UCSD-AML1 (cell line): ENCODE data around the gene MYH14.
"Not testable (repeated sequence)": the region's sequence is repeated elsewhere in the genome, so short reads cannot be mapped to it uniquely, and the experiment has no call there.

ENCODE experiments used
- DNase-seq: peaks from one replicate; lab custom pipeline; 2025; ENCODE audit not compliant: unreplicated experiment; lab: John Stamatoyannopoulos, UW

MYH14 gene

DNA sequence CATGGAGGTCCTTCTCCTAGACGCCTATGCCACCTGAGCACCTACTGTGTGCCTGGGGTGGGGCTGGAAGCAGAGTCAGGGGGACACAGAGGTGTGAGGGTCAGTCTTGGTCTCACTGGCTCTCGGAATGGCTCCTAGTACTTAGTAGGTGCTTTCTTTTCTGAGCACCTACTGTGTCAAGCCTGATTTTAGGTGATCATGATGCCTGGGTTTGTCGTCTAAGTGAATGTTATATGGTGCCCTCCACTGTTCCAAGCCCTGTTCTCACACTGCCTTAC lies 20.0 kb downstream of the MYH14 start:
- no peak for DNase-seq

DNA sequence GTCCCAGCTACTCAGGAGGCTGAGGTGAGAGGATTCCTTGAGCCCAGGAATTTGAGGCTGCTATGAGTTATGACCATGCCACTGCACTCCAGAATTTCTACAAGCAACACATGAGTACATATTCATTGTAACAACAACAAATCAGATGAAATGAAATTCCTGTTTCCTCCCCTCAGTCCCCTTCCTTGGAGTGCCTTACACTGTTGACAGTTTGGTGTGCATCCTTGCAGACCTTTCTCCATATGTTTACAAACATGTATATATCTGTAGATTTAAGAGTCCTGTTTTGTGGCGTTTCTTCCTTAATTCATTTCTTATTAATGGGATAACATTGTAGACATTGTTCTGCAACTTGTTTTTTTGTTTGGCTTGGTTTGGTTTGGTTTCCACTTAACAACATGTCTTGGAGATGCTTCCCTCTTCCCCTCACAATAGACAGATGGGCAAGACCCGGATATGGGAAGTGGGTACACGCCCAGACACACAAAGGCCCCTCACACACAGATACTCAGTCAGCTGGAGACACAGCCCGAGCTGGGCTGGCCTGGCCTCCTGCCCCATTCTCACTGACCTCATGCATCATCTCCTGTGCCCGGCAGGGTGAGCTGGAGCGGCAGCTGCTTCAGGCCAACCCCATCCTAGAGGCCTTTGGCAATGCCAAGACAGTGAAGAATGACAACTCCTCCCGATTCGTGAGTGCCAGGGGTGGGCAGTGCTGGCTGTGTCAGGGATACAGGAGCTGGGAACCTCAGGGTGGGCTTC lies 21.7 kb downstream of the MYH14 start:
- no peak for DNase-seq

DNA sequence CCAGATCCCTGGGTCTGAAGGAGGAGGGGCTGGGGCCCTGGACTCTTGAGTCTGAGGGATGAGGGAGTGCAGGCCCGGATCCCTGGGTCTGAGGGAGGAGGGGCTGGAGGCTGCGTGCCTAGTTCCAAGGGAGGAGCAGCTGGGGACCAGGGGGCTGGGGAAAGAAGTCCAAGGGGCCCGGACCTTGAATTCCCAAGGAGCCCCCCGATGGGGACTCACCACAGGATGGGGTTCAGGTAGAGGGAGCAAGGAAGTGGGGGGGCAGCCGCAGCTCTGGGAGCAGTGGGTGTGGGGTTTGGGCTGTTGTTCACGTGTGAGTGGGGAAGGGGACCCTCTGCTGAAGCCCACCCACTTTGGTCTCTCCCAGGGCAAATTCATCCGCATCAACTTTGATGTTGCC lies 23.1 kb downstream of the MYH14 start:
- no peak for DNase-seq

DNA sequence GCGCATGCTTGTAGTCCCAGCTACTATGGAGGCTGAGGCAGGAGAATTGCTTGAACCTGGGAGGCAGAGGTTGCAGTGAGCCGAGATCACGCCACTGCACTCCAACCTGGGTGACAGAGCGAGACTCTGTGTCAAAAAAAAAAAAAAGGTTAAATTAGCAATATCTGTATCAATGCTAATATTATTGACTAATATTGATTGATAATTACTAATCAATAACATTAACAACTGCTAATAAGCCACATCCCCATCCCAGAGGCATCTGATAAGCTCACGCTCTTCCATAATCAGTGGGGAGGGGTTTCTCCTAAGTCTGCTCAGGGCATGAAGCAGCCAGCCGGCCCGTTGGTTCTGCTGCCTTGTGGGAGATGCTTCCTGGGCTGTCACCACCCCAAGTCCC lies 24.7 kb downstream of the MYH14 start:
- DNase-seq: not testable (repeated sequence)

DNA sequence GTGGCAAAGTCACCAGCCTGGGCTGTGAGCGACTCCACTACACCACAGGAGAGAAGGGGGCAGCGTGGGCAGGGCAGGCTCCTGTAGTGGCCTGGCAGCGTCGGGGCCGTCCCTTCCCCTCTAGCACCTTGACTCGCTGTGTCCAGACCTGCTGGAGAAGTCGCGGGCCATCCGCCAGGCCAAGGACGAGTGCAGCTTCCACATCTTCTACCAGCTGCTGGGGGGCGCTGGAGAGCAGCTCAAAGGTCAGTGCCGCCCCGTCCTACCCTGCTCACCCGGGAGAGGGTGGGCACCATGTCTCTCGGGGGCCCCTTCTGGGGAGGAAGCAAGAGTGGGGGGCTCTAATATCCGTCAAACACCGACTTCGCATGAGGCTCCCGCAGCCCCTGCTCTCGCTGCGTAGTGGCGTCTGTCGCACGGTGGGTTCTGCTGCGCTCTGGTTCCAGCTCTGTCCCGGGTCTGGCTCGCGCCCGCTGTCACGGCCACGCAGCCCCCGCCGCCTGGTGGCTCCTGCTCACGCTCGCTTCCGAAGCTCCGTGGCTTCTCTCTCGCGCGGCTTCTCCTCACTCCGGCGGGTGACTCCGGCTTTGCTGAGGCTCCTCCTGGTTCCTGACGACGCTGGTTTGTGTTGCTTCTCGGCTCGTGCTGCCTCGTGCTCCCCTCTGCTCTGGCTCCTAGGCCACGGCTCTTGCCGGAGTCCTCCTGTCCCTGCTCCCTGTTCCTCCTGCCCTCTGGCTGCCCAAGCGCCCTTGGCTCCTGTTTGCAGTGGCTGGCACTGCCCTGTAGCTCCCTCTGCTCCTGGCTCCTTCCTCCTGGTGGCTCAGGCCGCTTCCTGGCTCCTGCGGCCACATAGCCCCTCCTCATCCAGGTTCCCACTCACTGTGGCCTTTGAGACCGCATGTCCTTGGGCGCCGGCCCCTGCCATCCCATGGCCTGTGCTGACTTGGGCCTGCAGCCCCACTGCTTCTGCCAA lies 27.2 kb downstream of the MYH14 start:
- no peak for DNase-seq

DNA sequence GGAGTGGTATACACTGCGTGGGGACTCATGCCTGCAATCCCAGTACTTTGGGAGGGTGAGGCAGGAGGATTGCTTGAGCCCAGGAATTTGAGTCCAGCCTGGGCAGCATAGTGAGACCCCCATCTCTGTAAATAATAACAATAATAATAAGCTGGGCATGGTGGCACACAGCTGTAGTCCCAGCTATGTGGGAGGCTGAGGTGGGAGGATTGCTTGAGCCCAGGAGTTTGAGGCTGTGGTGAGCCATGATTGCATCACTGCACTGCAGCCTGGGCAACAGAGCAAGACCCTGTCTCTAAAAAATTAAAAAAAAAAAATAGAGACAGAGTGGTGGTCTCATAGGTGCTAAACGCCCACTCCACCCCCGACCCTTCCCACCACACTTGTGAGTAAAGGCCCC lies 28.0 kb downstream of the MYH14 start:
- DNase-seq: not testable (repeated sequence)

DNA sequence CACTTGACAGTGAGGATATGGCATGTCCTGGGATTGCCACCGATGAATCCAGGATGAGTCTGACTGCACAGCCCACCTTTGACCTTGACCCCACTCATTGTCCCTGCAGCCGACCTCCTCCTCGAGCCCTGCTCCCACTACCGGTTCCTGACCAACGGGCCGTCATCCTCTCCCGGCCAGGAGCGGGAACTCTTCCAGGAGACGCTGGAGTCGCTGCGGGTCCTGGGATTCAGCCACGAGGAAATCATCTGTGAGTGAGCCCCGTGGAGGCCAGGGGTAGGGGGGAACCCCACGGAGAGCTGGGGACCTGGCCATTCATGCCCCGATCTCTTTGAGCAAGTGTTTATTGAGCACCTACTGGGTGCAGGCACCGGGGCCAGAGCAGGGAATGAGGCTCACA lies 28.4 kb downstream of the MYH14 start:
- no peak for DNase-seq

DNA sequence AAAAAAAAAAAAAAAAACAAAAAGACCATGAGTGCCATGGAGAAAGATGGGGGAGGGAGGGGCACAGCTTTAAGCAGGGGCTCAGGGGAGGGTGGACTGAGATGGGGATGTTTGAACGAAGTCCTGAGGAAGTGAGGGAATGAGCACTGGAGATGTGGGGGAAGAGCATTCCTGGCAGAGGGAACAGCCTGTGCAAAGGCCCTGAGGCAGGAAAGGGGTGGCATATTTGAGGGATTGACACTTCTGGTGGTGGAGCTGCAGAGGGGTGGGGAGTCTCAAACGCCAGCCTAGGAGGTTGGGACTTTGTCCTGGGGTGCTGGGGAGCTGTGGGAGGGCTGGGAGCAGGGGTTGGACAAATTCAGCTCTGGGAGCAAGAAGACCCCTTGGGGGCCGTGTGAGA lies 29.2 kb downstream of the MYH14 start:
- no peak for DNase-seq

DNA sequence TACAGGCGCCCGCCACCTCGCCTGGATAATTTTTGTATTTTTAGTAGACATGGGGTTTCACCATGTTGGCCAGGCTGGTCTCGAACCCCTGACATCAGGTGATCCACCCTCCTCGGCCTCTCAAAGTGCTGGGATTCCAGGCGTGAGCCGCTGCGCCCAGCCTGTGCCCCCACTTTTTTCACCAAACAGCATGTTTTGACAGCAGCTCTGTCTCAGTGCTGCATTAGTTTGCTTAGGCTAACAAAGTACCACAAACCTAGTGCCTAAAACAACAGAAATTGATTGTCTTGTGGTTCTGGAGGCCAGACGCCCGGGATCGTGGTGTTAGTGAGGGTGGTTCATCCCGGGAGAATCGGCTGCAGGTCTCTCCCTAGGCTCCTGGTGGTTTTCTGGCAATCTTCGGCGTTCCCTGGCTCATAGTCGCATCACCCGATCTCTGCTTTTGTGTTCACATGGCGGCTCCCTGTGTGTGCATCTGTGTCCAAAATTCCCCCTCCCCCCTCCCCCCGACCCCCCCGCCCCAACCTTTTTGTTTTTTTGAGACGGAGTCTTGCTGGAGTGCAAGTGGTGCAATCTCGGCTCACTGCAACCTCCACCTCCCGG lies 30.0 kb downstream of the MYH14 start:
- no peak for DNase-seq

DNA sequence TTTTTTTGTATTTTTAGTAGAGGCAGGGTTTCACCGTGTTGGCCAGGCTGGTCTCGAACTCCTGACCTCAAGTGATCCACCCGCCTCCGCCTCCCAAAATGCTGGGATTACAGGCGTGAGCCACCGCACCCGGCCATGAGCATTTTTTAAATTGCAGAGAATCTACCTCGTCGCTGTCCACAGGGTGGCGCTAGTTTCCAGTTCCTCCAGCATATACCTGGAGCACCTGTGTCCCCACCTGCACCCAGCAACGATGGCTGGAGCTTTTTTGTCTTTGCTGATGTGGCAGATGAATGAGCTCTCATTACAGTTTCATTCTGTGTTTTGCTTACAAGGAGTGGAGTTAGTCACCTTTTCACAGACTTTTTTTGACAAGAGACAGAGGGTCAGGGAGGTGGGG lies 34.1 kb downstream of the MYH14 start:
- not testable (repeated sequence) for DNase-seq

DNA sequence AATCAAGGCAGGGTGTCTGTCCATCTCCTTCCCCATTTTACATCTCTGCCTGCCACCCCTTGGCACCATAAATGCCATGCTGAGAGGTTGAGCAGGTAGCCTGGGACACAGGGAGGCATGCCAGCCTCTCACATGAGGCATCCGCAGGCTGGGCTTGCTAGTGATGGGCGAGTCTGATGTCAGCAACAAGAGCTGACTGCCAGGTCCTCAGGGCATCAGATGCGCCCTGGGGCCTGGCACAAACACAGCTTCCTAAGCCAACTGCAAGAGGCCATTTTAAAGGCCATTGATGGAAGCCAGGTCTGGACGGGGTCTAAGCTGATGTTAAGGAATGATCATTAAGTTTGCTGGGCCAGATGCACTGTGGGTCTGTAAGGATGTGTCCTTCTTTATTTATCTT lies 34.6 kb downstream of the MYH14 start:
- no peak for DNase-seq

DNA sequence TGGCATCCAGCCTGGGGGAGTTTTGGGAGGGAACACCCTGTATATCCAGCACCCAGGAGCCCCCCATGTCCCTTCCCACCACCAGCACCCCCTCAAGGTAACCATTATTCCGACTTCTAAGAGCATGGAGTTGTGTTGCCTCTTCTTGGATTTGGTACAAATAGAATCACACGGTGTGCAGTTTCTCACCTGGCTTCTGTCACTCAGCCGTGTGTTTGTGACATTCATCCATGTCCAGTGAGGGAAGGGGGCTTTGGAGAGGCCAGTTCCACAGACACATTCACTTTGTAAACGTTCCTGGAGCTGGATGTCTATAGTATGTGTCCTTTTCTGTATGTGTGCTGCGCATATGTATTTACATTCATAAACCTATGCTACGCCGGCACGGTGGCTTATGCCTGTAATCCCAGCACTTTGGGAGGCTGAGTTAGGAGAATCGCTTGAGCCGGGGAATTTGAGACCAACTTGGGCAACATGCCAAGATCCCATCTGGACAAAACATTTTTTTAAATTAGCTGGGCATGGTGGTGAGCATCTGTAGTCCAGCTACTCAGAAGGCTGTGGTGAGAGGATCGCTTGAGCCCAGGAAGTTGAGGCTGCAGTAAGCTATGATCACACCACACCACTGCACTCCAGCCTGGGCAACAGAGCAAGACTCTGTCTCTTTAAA lies 36.6 kb downstream of the MYH14 start:
- no peak for DNase-seq

DNA sequence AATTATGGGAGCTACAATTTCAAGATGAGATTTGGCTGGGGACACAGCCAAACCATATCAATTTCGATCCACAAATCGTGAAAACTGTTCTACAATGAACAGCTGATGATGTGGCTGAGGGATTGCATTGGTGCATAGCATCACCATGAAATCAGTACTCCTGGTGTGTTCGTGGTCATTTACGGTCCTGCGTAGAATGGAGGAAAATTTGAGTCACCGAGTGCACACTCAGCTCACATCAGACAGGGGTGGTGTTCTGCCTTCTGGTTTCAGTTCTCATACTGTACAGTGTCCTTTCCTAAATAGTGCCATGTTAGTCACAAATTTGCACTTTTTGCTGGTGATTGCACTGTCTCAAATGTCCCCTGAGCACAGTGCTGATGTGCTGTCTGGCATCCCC lies 39.2 kb downstream of the MYH14 start:
- DNase-seq: no peak

DNA sequence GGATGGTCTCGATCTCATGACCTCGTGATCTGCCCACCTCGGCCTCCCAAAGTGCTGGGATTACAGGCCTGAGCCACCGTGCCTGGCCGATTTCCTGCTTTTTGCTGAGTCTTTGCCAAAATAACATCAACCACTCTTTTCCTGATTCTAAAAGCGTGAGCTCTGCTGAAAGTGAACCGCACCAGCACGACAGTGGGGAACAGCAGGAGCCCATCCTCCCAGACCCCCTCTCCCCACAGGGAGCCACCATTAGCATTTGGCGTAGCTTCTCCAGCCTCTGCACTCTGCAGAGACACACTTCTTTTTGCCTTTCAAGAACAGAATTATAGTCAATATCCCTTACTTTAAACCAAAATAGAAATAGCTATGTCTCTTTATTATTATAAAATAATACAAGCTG lies 41.3 kb downstream of the MYH14 start:
- DNase-seq: no peak

DNA sequence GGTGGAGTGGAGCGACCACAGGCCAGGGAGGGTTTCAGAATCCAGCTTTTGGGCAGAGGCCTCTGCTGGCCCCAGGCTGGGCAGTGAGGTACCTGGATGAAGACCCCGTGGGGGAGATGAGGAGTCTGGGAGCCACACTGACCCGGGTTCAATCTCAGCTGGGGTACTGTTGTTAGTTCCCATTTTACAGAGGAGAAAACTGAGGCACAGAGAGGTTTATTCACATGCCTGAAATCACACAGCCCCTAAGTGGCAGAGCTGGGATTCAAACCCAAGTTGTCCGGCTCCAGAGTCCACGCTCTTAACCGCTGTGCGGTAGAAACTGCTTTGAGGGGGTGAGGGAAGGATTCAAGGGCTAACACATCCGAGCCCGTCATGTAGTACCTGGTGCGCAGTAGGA lies 45.0 kb downstream of the MYH14 start:
- DNase-seq: no peak

DNA sequence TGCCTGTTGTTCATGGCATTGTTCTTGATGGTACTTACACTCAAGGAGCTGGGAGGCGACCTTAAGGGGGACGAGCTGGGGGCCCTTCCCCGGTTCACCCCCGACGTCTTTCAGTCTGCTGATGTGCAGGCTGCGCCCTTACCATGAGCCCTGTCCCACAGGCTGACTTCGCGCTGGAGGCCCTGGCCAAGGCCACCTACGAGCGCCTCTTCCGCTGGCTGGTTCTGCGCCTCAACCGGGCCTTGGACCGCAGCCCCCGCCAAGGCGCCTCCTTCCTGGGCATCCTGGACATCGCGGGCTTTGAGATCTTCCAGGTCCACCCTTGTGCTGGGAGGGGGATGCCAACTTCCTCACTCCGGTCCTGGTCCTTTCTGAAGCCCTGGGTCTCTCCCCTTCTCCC lies 45.4 kb downstream of the MYH14 start:
- DNase-seq: no peak

DNA sequence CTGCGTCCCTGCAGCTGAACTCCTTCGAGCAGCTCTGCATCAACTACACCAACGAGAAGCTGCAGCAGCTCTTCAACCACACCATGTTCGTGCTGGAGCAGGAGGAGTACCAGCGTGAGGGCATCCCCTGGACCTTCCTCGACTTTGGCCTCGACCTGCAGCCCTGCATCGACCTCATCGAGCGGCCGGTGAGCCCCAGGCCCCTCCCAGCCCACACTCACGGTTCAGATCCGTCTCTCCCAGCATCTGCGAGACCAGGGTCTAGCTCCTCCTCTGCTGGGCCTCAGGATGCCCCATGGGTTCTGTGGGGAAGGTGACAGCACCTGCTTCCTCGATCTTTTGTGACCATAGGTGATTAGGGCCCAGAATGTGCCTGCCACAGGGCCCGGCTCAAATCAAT lies 46.2 kb downstream of the MYH14 start:
- DNase-seq: no peak

DNA sequence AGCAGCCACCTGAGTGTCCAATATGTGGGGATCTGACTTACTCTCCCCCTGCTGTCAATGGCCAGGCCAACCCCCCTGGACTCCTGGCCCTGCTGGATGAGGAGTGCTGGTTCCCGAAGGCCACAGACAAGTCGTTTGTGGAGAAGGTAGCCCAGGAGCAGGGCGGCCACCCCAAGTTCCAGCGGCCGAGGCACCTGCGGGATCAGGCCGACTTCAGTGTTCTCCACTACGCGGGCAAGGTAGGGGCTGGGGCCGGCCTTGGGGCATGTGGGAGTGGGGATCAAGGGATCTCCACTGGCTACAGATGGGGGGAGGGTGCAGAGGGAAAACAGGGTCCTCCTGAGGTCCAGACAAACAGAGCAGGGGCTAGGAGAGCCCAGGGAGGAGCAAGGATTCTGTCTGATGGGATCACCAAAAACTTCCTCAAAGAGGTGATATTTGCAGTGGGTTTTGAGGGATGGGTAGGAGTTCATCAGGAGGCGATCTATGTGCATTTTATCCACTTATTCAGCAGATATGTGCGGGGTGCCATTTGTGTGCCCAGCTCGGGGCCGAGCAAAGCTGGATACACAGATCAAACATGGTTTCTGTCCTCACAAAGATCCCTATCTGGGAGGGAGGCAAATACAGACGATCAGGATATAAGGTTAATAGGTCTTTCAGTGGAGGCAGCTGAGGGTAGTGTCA lies 47.2 kb downstream of the MYH14 start:
- DNase-seq: no peak

DNA sequence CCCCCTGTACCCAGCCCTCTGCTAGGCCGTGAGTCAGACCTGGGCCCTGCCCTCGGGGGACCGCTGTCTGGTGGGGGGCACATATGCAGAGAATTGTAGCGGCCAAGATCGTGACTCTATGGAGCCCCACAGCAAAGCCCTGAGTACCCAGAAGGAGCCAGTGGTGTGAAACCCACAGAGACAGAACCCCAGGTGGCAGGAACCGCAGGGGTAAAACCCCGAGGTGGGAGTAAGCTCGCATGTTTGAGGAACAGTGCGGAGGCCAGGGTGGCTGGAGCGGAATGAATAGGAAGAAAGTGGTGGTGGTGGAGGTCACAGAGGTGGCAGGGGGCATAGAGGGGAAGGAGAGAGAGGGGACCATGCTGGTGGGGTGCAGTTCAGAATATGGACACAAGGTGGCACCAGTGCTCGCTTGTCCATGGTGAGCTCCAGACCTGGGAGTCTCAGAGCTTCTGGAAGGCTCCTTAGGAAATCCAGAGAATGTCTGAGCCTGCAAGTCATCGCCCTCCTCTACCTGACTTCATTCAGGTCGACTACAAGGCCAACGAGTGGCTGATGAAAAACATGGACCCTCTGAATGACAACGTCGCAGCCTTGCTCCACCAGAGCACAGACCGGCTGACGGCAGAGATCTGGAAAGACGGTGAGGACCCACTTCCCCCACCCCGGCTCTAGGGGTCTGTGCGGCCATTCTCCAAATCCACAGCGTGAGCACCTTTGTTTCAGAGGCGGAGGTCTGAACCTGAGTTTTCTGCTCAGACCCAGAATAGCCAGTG lies 48.9 kb downstream of the MYH14 start:
- no peak for DNase-seq

DNA sequence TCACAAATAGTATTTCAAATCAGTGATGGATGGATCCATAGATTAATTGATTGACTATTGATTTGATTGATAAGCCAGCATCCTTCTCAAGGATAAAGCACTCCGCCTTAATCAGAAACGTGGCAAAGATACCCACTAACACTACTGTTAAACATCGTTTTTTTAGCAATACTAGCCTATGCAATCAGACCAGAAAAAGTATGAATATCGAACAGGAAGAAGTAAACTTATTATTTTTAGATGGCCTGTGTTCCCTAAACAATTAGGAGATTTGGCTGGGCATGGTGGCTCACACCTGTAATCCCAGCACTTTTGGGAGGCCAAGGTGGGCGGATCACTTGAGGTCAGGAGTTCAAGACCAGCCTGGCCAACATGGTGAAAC lies 49.5 kb downstream of the MYH14 start:
- no peak for DNase-seq
